ENCODE results near the gene EXO1.

DNA sequence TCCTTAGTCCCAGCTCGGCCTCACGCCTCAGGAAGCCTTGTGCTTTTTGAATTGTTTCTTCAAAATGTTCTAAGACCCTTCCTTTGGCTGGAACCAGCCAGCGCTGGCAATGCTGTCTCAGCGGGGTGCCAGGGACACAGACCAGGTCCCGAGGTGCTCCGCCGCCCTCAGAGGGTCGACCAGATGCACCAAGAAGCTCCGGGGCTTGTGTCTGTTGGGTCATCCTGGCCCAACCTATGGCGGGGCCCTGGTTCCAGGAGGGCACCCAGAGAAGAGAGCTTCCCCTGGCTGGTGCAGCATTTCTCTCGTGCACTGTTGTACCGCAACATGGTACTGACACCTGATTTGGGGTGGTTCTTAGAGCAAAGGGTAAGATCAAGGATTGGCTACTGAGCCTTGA, 69.5 kb downstream of the EXO1 start:
- TF ChIP-seq, protein P1, sequence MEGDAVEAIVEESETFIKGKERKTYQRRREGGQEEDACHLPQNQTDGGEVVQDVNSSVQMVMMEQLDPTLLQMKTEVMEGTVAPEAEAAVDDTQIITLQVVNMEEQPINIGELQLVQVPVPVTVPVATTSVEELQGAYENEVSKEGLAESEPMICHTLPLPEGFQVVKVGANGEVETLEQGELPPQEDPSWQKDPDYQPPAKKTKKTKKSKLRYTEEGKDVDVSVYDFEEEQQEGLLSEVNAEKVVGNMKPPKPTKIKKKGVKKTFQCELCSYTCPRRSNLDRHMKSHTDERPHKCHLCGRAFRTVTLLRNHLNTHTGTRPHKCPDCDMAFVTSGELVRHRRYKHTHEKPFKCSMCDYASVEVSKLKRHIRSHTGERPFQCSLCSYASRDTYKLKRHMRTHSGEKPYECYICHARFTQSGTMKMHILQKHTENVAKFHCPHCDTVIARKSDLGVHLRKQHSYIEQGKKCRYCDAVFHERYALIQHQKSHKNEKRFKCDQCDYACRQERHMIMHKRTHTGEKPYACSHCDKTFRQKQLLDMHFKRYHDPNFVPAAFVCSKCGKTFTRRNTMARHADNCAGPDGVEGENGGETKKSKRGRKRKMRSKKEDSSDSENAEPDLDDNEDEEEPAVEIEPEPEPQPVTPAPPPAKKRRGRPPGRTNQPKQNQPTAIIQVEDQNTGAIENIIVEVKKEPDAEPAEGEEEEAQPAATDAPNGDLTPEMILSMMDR (conservative IDR thresholded peaks at IDR 0.05; ENCODE audit: low read depth, low read length): no peak
- TF ChIP-seq EZH2 (IDR thresholded peaks at IDR 0.05; ENCODE audit: borderline replicate concordance, low read depth, low read length, poor library complexity, severe bottlenecking): no peak
